ENCODE data around the gene MRPS6.

DNA sequence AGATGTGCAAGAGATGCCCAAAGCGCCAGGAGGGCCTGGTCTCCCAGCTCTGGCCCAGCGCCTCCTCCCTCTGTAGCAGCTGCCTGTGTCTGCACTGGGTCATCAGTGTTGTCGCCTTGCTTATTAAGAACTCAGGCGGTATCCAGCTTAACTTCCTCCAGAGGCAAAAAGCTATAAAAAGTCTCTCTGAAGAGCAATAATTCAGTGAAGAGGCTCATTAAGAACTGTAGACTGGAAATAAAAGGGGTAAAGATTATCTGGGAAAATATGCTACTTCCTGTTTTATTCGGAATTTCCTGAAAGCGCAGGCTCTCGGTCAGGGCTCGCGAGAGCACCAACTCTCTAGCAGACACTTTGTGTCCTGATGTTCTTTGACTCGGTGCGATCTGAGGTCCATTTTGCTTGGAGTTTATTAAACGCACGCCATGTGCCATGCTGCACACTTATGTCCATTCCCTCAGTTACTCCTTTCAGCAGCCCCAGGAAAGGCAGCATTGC is 70.4 kb downstream of the MRPS6 start:
- TF ChIP-seq, protein P1, sequence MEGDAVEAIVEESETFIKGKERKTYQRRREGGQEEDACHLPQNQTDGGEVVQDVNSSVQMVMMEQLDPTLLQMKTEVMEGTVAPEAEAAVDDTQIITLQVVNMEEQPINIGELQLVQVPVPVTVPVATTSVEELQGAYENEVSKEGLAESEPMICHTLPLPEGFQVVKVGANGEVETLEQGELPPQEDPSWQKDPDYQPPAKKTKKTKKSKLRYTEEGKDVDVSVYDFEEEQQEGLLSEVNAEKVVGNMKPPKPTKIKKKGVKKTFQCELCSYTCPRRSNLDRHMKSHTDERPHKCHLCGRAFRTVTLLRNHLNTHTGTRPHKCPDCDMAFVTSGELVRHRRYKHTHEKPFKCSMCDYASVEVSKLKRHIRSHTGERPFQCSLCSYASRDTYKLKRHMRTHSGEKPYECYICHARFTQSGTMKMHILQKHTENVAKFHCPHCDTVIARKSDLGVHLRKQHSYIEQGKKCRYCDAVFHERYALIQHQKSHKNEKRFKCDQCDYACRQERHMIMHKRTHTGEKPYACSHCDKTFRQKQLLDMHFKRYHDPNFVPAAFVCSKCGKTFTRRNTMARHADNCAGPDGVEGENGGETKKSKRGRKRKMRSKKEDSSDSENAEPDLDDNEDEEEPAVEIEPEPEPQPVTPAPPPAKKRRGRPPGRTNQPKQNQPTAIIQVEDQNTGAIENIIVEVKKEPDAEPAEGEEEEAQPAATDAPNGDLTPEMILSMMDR (IDR thresholded peaks at IDR 0.05): no peak
- TF ChIP-seq POLR2A (IDR thresholded peaks at IDR 0.05; ENCODE audit: low read depth) (no peak), POLR2AphosphoS5 (IDR thresholded peaks at IDR 0.05) (no peak)

Measured in esophagus muscularis mucosa (tissue), 3 donors.